ENCODE measurements around the gene PYCR2.

PYCR2 gene

DNA sequence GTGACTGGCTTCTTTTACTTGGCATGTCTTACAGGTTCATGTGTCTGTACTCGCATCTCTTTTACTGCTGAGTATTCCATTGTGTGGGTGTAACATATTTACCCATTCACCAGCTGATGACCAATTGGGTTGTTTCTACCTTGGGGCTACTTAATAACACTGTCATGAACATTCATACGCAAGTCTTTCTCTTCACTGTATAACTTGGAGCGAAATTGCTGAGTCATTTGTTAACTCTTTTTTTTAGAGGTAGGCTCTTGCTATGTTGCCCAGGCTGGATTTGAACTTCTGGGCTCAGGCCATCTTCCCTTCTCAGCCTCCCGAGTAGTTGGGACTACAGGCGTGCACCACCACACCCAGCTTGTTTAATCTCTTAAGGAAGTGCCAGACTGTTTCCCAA lies 6.5 kb downstream of the PYCR2 start:
- DNase-seq, result no peak

DNA sequence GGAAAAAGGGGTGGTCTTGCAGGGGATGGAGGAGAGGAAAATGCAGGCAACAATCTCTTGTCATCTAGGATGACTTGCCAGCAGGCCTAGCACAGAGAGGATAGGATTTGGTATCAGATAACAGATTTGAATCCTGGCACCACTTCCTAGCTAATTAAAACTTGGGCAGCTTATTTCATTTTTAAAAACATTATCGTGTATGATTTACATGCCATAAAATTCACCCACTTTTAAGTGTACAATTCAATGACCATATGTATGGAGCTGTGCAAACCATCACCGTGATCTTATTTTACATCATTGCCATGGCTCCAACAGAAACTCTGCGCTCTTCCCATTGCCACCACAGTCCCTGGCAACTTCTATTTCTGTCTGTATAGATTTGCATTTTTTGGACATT lies 6.9 kb downstream of the PYCR2 start:
- DNase-seq, result no peak

DNA sequence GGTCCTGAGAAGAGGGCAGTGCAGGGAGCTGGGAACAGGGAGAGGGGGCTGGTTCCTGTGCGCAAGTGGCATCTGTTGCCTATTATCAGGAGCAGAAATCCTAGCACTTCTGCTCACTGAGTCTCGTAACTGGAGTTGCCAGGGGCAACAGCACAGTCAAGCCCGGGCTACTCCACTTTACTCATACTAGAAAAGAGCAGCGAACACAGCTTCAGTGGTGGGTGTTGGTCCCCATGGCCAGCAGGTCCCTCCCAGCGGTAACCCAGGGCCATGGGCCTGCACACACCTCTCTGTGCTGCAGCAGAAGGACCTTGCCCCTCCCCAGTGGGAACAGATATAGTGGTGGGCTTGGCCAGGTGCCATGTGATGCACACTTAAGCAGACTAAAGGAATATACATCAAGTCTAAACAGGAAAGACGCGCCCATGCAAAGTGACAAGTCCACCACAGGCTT lies 8.5 kb downstream of the PYCR2 start:
- DNase-seq, result no peak

DNA sequence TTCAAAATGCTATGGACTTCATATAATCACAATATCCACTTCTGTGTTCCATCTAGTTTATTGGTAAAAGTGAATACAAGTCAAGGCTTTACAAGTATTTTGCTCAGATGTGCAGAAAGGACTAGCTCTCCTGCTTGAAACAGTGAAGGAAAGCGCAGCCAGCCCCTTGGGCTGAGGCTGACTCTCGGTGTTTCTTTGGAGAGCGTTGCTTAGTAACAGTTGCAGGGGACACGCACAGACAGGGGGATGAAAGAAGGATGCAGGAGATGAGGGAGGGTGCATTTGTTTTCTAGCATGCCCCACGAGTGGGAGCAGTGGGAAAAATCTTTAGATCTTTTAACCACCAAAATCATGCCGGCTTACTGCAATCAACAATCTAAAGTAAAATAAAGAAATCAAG lies 9.1 kb downstream of the PYCR2 start:
- no peak for DNase-seq

DNA sequence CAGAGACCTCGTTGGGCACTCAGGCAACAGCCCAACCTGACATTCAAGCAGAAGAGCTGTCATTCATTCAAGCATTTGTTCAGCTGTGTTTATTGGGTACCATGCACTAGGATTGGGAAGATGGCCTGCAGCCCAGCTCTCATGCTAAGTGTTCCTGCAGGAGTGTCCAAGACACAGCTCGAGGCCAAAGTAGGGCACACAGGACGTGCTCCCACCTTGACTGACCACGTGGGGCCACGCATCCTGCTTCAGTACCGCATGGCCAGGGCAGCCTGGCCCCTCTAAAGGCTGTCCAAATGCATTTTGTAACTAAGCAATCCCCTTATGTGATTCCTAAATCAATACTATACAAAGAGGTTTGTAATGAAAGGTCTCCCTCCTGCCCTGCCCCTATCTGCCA lies 9.7 kb downstream of the PYCR2 start:
- DNase-seq, result no peak

DNA sequence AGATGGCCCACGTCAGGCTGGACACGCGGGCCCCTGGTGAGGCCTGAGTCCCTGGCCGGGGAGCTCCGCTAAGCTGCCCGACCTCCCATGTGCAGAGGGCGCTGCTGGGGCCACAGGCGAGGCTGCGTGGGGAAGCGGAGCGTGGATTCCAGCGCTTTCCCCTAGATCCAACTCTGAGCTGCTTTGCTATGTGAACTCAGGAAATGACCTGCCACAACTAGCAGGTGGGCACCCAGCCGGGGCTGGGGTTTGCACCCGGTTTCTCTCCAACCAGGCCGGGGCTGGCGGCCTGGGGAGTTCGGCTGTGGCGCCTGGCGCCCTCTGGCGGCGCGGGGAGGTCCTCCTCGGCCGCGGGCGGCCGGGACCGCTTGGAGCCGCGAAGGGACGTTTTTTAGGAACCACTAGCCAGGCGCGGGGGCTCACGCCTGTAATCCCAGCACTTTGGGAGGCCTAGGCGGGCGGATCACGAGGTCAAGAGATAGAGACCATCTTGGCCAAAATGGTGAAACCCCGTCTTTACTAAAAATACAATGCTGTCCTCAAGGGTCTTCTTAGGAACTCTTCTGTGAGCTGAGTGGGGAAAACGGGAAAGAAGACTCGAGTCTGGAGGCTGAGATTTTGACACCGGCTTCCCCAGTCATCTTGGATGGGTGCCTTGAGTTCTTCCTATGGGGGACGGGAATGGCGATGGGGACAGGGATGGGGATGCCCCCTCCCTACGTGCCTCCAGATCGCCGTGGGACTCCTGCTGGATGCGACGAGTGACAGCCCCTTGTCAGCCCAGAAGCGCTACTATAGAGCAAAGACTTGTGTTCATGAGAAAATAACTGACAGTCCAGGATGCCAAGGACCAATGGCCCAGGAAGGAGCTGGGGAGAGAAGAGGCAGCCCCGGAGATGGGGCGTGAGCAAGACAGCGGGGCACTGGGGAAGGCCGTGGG lies 12.6 kb downstream of the PYCR2 start:
- peak; percentile 89 for DNase-seq

DNA sequence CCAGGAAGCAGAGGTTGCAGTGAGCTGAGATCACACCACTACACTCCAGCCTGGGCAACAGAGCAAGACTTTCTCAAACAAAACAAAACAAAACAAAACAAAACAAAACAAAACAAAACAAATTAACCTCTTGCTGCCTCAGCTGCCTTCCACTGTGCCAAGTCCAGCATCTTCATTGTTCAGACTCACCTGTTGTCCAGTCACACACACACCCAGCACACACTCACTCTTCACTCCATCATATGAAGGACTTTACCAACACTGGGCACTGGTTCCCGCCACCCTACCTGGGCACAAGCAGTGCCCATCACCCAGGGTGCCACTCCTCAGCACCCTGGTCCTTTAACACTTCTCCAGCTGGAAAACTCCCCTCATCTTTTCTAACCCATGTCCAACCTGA lies 14.6 kb downstream of the PYCR2 start:
- no peak for DNase-seq

DNA sequence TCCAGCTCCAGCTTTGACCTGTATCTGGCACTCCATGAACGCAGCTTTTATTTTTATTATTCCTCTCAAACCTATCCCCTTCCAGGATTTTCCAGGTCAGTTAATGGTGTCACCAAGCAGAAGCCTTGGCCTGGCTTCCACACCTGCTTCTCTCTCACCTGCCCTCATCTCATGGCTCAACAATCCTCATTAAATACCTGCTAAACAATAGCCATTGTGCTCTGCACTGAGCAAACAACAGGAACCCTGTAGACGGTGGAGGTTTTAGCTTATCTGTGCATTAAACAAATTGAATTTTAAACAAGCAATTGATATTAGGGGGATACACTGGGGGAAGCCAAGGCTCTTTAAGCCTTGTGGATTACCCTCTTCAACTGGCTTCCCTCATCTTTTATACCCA lies 15.3 kb downstream of the PYCR2 start:
- DNase-seq, result no peak

DNA sequence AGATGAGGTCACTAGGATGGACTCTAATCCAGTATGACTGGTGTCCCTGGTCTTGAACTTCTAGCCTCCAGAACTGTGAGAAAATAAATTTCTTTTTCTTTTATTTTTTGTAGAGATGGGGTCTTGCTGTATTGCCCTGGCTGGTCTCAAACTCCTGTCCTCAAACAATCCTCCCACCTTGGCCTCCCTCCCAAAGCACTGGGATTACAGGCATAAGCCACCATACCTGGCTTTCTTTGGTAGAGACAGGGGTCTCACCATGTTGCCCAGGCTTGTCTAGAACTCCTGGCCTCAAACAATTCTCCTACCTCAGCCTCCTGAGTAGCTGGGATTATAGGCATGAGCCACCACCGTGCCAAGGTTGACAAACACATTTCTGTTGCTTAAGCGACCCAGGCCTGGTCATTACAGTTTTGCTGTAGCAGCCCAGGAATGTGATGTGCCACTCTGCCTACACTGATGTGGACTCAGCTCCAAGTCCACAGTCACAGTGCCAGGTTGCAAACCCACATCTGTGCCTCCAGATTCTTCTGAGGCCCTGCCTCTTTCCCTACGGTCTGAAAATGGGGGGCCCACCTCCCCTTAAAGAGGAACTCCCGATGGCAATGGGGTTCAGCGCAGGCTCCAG lies 15.9 kb downstream of the PYCR2 start:
- DNase-seq, result no peak

DNA sequence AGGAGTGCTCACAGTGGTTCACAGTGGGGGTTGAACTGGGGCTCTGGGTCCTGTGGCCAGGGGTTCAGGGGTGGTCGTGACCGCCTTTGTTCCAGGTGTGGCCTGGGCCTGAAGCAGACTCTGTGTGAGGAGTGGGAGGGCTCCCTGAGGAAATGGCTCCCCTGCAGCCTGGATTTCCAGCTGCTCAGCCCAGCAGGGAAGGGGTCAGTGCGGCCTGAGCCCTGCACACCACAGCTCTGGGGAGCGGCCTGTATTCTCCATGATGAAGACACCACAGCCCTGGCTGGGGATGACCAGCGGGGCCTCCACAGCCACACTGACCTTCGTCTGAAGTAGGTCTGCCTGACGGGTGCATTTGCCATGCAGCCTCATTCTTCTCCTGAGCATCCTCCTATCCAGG lies 16.7 kb downstream of the PYCR2 start:
- no peak for DNase-seq

DNA sequence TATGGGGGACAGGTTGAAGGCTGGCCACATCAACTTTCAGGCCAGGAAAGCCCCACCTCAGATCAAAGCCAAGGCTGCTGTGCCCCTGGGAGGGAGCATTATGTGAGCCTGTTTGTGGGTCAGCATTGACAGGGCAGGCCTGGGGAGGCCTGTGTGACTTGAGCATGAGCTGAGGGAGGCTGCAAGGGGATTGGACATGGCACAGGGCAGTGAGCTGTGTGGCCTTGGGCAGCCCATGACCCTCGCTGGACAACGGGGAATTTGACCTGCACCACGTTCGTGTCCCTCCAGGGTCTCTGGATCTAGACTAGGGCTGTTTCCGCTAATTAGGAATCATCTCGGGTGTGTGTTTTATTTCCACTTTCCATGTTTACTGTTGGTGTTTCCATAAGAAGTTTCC lies 17.6 kb downstream of the PYCR2 start:
- no peak for DNase-seq

DNA sequence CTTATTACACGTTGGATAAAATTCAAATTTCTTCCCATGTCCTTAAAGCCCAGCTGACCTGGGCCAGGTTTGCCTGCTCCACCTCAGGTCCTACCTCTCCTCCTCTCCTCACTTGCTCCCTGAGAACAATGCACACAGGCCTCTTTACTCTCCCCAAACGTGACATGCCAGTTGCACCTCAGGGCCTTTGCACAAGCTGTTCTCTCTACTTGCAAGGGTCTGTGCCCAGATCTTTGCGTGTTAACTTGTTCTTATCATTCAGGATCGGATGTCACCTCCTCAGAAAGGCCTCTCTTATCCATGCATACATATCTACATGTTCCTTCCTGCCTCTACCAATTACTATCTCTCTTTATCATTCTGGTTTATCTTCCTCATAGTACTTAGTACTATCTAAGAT lies 20.4 kb downstream of the PYCR2 start:
- no peak for DNase-seq

DNA sequence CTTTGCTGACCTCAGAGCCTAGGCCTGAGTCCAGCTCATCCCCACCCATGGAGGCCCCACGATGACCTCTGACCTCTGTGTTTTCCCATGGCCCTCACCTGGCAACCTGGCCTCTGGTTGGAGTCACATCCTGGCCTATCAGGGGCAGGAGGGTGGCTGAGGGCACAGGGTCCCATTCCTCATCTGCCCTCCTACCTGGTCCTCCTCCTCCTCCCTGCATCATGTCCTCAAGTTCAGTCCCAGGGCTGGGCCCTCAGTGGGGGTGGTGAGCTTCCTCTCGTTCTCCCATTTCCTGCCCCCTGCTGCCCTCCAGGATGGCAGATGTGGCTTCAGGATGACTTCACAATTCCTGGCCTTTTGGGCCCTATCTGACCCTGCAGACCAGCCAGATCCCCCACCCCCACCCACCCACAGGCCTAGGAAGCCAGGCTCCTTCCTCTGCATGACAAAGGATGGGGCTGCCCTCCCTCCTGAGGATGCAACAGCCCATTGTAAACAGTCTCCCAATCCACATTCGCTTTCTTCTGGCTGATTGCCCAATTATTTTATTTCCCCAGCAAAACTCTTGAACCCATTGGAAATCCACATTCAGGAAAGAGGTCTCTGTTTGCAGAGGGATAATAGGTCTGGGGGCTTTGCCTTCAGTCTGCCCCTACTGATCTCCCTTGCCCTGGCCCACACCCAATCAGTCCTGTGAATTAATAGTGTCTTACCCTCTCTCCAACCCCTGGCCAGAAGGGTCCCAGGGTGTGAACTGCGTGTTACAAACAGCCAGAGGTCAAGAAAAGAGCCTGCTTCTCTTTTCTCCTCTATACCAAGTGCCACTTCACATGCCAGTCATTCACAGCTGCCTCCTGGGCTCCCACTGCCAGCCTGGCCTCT lies 24.8 kb downstream of the PYCR2 start:
- DNase-seq, result no peak

DNA sequence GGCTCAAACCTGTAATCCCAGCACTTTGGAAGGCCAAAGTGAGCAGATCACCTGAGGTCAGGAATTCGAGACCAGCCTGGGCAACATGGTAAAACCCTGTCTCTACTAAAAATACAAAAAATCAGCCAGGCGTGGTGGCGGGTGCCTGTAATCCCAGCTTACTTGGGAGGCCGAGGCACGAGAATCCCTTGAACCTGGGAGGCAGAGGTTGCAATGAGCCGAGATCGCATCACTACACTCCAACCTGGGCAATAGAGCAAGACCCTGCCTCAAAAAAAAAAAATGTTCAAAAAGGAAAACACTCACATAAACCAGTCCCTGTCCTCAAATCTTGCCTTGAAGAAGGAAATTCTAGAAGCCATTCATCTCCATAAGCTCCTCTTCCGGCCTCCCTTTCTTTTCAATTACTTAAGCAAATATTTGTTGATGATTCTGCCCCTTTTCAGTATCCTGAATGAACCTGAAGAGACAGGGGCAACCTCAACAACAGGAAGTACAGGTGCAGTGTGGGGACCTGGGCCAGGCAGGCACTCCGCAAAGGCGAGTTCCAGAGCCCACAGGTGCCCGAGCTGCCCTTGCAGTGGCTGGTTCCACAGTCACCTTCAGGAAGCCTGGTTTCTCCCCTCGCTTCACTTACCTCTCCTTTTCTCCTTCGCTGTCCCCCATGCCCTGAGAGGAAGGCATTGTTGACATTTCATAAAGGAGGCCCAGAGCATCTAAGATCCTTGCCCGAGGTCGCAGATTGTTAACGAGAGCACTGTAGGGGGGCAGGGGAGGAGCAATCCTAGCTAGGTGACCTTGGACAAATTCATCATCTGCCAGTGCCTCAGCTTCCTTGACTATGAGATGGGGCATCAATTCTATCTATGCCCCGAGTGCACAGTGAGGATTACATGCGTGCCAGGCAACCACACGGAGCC lies 26.2 kb downstream of the PYCR2 start:
- no peak for DNase-seq

DNA sequence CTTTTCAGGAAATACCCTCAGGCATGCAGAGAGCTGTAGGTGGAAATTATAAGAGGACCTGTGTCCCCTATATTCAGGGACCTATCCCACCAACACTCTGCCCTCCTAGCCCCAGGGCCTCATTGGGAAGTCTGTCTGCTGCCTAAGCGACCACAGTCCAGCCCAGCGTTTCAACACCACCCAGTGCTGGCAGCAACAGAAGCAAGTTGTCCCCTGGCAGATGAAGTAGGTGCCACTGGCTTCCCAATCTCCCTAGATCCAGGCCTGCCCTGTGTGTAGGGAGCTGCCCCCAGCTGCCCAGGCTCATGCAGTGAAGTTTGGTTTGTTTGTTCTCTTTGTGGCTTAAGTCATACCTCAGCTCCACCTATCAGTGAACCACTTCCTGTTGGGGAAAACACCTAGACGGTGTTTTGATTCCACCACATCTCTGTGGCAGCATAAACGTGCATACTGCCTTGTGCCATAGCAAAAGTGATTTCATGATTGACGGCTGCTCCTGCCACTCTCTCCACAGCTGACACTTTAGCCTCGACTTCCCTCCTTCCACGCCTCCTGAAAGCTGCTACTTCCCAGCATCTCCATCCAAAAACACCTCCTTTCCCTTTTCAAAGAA lies 27.0 kb downstream of the PYCR2 start:
- DNase-seq, result no peak

DNA sequence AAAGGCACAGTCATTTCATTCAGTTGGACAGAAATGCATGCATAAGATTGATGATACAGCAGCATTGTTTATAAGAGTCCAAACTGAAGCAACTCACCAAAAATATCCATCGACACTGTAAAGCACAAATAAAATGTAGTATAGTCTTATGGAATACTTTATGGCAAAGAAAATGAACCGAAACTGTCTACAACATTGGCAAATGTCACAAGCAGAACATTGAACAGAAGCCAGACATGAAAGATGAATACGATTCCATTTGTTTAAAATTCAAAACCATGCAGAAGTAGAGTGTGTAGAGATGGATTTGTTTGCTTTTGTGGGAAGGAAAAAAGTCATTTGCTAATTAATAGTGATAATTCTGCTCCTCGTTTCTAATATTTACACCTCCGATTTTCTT lies 27.6 kb downstream of the PYCR2 start:
- no peak for DNase-seq

DNA sequence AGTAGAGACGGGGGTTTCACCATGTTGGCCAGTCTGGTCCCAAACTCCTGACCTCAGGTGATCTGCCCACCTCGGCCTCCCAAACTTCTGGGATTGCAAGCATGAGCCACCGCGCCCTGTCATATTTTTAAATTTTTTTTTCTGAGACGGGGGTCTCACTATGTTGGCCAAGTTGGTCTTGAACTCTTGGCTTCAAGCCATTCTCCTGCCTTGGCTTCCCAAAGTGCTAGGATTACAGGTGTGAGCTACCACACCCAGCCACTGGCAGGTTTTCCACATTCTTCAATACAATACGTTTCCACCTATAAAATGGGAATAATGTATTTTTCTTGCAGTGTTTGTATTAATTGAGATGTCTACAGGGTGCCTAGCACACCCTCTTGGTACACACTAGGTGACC lies 31.7 kb downstream of the PYCR2 start:
- DNase-seq, result no peak

DNA sequence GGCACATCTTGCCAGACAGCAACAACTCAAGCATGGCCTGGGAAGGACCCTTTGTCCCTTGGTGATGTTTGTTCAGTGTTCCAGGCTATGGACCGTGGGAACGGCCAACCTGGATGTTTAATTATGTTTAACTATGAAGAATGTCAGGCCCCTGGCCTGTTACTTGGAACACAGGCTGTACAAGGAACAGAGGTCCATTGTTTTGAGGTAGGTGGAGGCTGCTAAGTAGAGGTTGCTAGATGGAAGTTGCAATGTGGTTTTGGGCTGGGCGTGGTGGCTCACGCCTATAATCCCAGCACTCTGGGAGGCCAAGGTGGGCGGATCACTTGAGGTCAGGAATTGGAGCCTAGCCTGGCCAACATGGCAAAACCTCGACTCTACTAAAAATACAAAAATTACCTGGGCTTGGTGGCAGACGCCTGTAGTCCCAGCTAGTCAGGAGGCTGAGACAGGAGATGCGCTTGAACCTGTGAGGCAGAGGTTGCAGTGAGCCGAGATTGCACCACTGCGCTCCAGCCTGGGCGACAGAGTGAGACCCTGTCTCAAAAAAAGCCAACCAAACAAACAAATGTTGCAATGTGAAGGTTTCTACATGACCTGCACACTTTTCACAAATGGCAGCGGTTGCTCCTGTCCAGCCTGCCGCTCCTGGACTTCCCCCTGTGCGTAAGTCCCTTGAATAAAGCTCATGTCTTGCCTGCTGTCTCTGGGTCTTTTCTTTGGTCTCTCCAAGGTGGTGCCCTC lies 32.6 kb downstream of the PYCR2 start:
- no peak for DNase-seq

DNA sequence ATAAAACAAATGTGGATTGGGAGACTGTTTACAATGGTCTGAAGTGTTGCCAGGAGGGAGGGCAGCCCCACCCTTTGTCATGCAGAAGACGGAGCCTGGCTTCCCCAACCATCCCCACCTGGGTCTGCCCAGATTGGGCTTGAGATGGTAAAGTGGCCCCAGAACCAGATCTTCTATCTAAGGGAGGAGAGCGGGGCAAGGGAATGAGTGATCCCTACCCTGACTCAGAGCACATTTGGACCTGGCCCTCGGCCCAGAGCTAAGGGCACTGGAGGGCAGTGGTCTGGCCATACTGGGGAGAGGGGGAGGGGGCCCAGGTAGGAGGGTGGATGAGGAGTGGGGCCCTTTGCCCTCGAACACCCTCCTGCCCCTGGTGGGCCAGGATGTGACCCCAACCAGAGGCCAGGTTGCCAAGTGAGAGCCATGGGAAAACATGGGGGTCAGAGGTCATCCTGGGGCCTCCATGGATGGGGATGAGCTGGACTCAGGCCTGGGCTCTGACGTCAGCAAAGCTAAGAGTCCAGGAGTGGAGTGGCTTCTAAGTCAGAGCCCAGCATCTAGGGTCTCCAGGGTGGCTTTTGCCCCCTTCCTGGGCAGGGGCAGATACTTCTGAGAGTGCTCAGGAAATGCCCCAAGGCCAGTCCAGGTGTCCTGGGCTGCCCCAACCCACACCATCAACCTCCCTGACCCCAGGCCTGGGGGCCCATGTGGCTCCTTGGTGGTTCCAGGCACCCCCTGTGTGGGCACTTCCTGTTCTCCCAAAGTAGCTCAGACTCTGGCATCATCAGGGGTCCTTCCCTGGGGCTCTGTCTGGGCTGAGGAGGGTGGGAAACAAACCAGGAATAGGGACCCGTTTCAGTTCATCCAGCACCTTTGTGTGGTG lies 33.5 kb downstream of the PYCR2 start:
- no peak for DNase-seq

DNA sequence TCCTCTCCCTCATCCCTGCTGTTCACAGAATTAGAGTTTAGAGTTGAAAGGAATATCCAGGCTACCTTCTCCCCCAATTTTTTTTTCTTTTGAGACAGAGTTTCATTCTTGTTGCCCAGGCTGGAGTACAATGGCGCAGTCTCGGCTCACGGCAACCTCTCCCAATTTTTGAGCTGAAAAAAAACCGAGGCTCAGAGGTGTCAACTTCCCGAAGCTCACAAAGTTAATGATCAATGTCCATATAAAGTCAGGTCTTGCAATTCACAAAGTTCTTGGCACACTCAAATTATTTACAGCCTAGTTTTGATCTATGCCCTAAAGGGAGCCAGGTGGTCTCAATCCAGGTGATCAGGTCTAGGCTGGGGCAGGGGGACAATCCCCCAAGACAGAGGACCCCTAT lies 34.3 kb downstream of the PYCR2 start:
- no peak for DNase-seq

Data from retina (tissue), 1 donor.